GM21526 (cell line): ENCODE data around the gene KLF3.

ENCODE experiments used
- ATAC-seq: cut with Tn5 transposase; IDR thresholded peaks from one replicate; pipeline ENCODE4 v1.9.1; 2021; ENCODE audit warnings: moderate library complexity; ENCODE audit not compliant: unreplicated experiment, low FRiP score

KLF3 gene

GRCh38 chr4:38734446-38734845, 70.4 kb downstream of the KLF3 start:
- ATAC-seq: no peak

GRCh38 chr4:38734911-38735310, 70.9 kb downstream of the KLF3 start:
- ATAC-seq: no peak

- no peak for ATAC-seq
These were observed 71.9 kb downstream of the KLF3 start for GRCh38 chr4:38735870-38736269.

- no peak for ATAC-seq
These were observed 75.2 kb downstream of the KLF3 start for GRCh38 chr4:38738940-38739803.

- no peak for ATAC-seq
These were observed 76.3 kb downstream of the KLF3 start for GRCh38 chr4:38740303-38740702.

- ATAC-seq: no peak
These were observed 79.9 kb downstream of the KLF3 start for GRCh38 chr4:38743866-38744265.

- no peak for ATAC-seq
These were observed 81.9 kb downstream of the KLF3 start for GRCh38 chr4:38745881-38746280.

GRCh38 chr4:38747629-38748028, 83.6 kb downstream of the KLF3 start:
- no peak for ATAC-seq

- no peak for ATAC-seq
These were observed 85.3 kb downstream of the KLF3 start for GRCh38 chr4:38749336-38749735.
